Measurements from ENCODE around the gene TRIO.

TRIO gene

DNA sequence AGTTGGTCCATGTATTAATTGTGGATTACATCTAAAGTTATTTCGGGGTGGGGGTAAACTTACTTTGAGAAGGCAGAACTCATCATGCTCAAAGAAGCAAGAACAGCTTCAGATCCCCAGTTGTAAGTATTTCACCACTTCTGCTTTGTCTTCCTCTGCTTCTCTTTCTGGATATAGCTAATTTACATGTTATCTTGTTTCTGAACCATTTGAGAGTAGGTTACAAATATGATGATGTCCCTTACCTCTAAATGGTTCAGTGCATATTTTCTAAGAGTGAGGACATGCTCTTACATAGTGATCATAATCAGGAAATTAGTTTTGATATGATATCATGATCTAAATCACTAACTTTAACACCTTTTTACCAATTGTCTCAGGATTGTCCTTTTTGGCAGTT is 11.9 kb downstream of the TRIO start:
- Histone ChIP-seq H3K36me3 (ENCODE audit: control insufficient read depth, insufficient read depth, low read length) (no peaks in the 10 kb centered on the region), H3K56ac (ENCODE audit: low read length) (no peak overlapping the region), H3K4me3 (ENCODE audit: low read length) (no peak overlapping the region), H3K27me3 (ENCODE audit: insufficient read depth, low read length, poor library complexity) (no peaks in the 10 kb centered on the region), H3K9ac (ENCODE audit: low read length) (no peak overlapping the region), H2BK120ac (ENCODE audit: low read depth, low read length) (no peak overlapping the region), H3K23ac (ENCODE audit: low read length) (no peak overlapping the region), H3K4ac (ENCODE audit: low read depth, low read length) (no peak overlapping the region), H3K4me1 (ENCODE audit: control insufficient read depth, low read depth, low read length) (peaks cover 24% of the 10 kb centered on the region), H2BK15ac (replicated peaks; ENCODE audit: low read depth) (no peak overlapping the region), H2AK5ac (ENCODE audit: low read length) (no peak overlapping the region), H2BK5ac (ENCODE audit: low read length) (no peak overlapping the region), H4K8ac (ENCODE audit: low read depth, low read length) (no peak overlapping the region), H3K27ac (ENCODE audit: low read depth, low read length) (no peak overlapping the region), H3K18ac (ENCODE audit: low read length) (no peak overlapping the region), H3K4me2 (ENCODE audit: low read length) (no peak overlapping the region), H4K5ac (ENCODE audit: low read length) (no peak overlapping the region), H3K79me2 (ENCODE audit: control insufficient read depth, insufficient read depth, low read length) (peaks cover 91% of the 10 kb centered on the region), H3K79me1 (ENCODE audit: low read length) (peaks cover 9% of the 10 kb centered on the region)
- DNase-seq = no peak
- whole genome bisulfite sequencing (ENCODE audit: extremely low coverage, insufficient coverage, low lambda C conversion rate) = no CpG with 5 or more reads among the region's 1 CpG

DNA sequence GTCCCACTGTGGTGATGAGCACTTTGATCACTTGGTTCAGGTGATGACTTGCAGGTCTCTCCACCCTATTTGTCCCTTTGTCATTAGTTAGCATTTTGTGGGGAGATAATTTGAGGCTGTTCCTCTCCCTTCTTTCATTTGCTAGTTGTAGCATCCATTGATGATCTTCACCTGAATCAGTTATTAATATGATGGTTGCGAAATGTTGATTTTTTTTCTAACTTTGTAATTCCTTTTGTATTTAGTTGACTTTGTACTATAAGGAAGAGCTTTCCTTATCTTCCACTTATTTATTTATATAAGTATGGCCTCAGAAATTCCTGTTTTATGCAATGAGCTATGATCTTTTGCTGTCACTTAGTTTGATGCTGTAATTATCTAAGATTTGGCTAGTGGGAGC is 12.6 kb downstream of the TRIO start:
- Histone ChIP-seq H3K23ac (ENCODE audit: low read length) (no peak overlapping the region), H3K9ac (ENCODE audit: low read length) (no peak overlapping the region), H3K79me1 (ENCODE audit: low read length) (peaks cover 10% of the 10 kb centered on the region), H3K18ac (ENCODE audit: low read length) (no peak overlapping the region), H3K56ac (ENCODE audit: low read length) (no peak overlapping the region), H3K27me3 (ENCODE audit: insufficient read depth, low read length, poor library complexity) (no peaks in the 10 kb centered on the region), H2BK120ac (ENCODE audit: low read depth, low read length) (no peak overlapping the region), H3K36me3 (ENCODE audit: control insufficient read depth, insufficient read depth, low read length) (no peaks in the 10 kb centered on the region), H2AK5ac (ENCODE audit: low read length) (no peak overlapping the region), H3K79me2 (ENCODE audit: control insufficient read depth, insufficient read depth, low read length) (peaks cover 94% of the 10 kb centered on the region), H3K4me1 (ENCODE audit: control insufficient read depth, low read depth, low read length) (peaks cover 23% of the 10 kb centered on the region), H4K8ac (ENCODE audit: low read depth, low read length) (no peak overlapping the region), H3K4me3 (ENCODE audit: low read length) (no peak overlapping the region), H3K4ac (ENCODE audit: low read depth, low read length) (no peak overlapping the region), H3K27ac (ENCODE audit: low read depth, low read length) (no peak overlapping the region), H2BK5ac (ENCODE audit: low read length) (no peak overlapping the region), H4K5ac (ENCODE audit: low read length) (no peak overlapping the region), H2BK15ac (replicated peaks; ENCODE audit: low read depth) (no peak overlapping the region), H3K4me2 (ENCODE audit: low read length) (no peak overlapping the region)
- DNase-seq = no peak
- no CpG with 5 or more reads among the region's 1 CpG for WGBS (ENCODE audit: extremely low coverage, insufficient coverage, low lambda C conversion rate)

DNA sequence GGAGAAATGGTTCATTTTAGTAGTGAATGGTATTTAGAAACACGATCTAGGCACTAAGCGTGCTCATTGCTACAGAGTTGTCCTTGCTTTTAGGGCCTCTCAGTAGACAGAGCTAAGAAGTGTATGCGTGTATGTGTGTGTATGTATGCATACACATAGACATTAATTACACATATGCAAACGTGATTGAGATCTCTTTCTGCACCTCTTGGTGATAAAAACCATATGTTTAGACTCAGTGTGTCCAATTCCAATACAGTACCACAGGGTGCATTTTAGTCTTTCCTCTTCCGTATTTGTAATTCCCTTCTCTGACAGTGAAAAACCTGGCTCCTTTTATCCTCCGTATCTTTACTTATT is 13.1 kb downstream of the TRIO start:
- Histone ChIP-seq H3K79me2 (ENCODE audit: control insufficient read depth, insufficient read depth, low read length) (peaks cover 94% of the 10 kb centered on the region), H3K23ac (ENCODE audit: low read length) (no peak overlapping the region), H4K5ac (ENCODE audit: low read length) (no peak overlapping the region), H3K18ac (ENCODE audit: low read length) (no peak overlapping the region), H2AK5ac (ENCODE audit: low read length) (no peak overlapping the region), H3K36me3 (ENCODE audit: control insufficient read depth, insufficient read depth, low read length) (no peaks in the 10 kb centered on the region), H3K27me3 (ENCODE audit: insufficient read depth, low read length, poor library complexity) (no peaks in the 10 kb centered on the region), H3K4me1 (ENCODE audit: control insufficient read depth, low read depth, low read length) (peaks cover 23% of the 10 kb centered on the region), H3K9ac (ENCODE audit: low read length) (no peak overlapping the region), H4K8ac (ENCODE audit: low read depth, low read length) (no peak overlapping the region), H3K27ac (ENCODE audit: low read depth, low read length) (no peak overlapping the region), H2BK120ac (ENCODE audit: low read depth, low read length) (no peak overlapping the region), H3K4me3 (ENCODE audit: low read length) (no peak overlapping the region), H3K79me1 (ENCODE audit: low read length) (peaks cover 8% of the 10 kb centered on the region), H3K4me2 (ENCODE audit: low read length) (no peak overlapping the region), H3K56ac (ENCODE audit: low read length) (no peak overlapping the region), H2BK15ac (replicated peaks; ENCODE audit: low read depth) (no peak overlapping the region), H2BK5ac (ENCODE audit: low read length) (no peak overlapping the region), H3K4ac (ENCODE audit: low read depth, low read length) (no peak overlapping the region)
- DNase-seq = no peak
- no CpG with 5 or more reads among the region's 6 CpGs for WGBS (ENCODE audit: extremely low coverage, insufficient coverage, low lambda C conversion rate)

DNA sequence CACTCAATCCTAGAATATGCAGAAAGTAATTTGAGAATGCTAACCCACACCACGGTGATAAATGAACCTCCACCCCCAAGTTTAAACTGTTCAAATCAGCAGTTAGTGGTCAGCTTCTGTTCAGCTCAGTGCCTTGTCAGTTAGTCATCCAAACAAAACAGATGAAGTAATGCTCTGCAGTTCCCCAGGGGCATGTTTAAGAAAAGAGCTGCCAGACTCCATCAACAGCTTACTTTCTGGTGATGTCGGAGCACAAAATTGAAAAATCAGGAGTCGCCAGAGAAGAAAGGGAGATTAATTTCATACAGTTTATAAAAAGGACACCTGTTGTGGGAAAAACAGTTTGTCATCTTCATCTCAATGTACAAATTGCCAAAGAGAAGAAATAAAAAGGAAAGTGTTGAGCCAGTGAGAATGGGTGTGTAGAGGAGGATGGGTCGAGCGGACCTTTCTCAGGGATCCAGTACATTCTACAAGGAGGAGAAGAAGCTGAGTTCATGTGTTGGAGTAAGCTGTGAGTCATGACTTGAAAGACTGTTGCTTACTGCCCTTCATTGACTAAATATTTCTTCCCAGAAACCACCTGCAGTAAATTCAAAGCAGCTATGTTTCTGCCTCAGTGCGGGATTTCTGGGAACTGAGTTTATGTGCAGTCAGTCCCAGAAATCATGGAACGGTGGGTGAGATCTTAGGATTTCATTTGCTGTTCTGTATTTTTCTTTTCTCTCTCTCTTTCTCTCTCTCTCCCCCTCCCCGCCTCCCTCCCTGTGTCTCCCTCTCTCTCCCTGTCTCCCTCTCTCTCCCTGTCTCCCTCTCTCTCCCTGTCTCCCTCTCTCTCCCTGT is 13.7 kb downstream of the TRIO start:
- no peak overlapping the region for H3K9ac ChIP-seq (ENCODE audit: low read length)
- H3K23ac ChIP-seq (ENCODE audit: low read length) = no peak overlapping the region
- no peak overlapping the region for H3K4me3 ChIP-seq (ENCODE audit: low read length)
- no peak overlapping the region for H2BK120ac ChIP-seq (ENCODE audit: low read depth, low read length)
- peak overlapping the region; percentile 53 for H3K27ac ChIP-seq (ENCODE audit: low read depth, low read length)
- H2BK15ac ChIP-seq (replicated peaks; ENCODE audit: low read depth) = no peak overlapping the region
- H3K36me3 ChIP-seq (ENCODE audit: control insufficient read depth, insufficient read depth, low read length) = no peaks in the 10 kb centered on the region
- peaks cover 95% of the 10 kb centered on the region for H3K79me2 ChIP-seq (ENCODE audit: control insufficient read depth, insufficient read depth, low read length)
- peak; percentile 79 for DNase-seq
- H3K79me1 ChIP-seq (ENCODE audit: low read length) = peaks cover 9% of the 10 kb centered on the region
- H3K4me2 ChIP-seq (ENCODE audit: low read length) = no peak overlapping the region
- H3K27me3 ChIP-seq (ENCODE audit: insufficient read depth, low read length, poor library complexity) = no peaks in the 10 kb centered on the region
- H2AK5ac ChIP-seq (ENCODE audit: low read length) = no peak overlapping the region
- H4K5ac ChIP-seq (ENCODE audit: low read length) = no peak overlapping the region
- no CpG with 5 or more reads among the region's 8 CpGs for WGBS (ENCODE audit: extremely low coverage, insufficient coverage, low lambda C conversion rate)
- no peak overlapping the region for H3K18ac ChIP-seq (ENCODE audit: low read length)
- H4K8ac ChIP-seq (ENCODE audit: low read depth, low read length) = no peak overlapping the region
- H3K4me1 ChIP-seq (ENCODE audit: control insufficient read depth, low read depth, low read length) = peaks cover 23% of the 10 kb centered on the region
- H3K4ac ChIP-seq (ENCODE audit: low read depth, low read length) = no peak overlapping the region
- H3K56ac ChIP-seq (ENCODE audit: low read length) = no peak overlapping the region
- H2BK5ac ChIP-seq (ENCODE audit: low read length) = no peak overlapping the region

DNA sequence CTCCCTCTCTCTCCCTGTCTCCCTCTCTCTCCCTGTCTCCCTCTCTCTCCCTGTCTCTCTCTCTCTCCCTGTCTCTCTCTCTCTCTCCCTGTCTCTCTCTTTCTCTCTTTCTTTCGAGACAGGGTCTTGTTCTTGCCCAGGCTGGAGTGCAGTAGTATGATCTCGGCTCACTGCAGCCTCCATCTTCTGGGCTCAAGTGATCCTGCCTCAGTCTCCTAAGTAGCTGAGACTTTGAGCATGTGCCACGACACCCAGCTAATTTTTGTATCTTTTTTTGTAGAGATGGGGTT is 14.3 kb downstream of the TRIO start:
- H3K79me1 ChIP-seq (ENCODE audit: low read length) = peaks cover 10% of the 10 kb centered on the region
- H3K36me3 ChIP-seq (ENCODE audit: control insufficient read depth, insufficient read depth, low read length) = no peaks in the 10 kb centered on the region
- no peak overlapping the region for H2AK5ac ChIP-seq (ENCODE audit: low read length)
- H3K27me3 ChIP-seq (ENCODE audit: insufficient read depth, low read length, poor library complexity) = no peaks in the 10 kb centered on the region
- H3K56ac ChIP-seq (ENCODE audit: low read length) = no peak overlapping the region
- no peak overlapping the region for H3K4me2 ChIP-seq (ENCODE audit: low read length)
- H3K4me1 ChIP-seq (ENCODE audit: control insufficient read depth, low read depth, low read length) = peaks cover 23% of the 10 kb centered on the region
- peaks cover 97% of the 10 kb centered on the region for H3K79me2 ChIP-seq (ENCODE audit: control insufficient read depth, insufficient read depth, low read length)
- H3K23ac ChIP-seq (ENCODE audit: low read length) = no peak overlapping the region
- no peak overlapping the region for H2BK120ac ChIP-seq (ENCODE audit: low read depth, low read length)
- no CpG with 5 or more reads among the region's 3 CpGs for WGBS (ENCODE audit: extremely low coverage, insufficient coverage, low lambda C conversion rate)
- H3K27ac ChIP-seq (ENCODE audit: low read depth, low read length) = no peak overlapping the region
- no peak for DNase-seq
- H2BK15ac ChIP-seq (replicated peaks; ENCODE audit: low read depth) = no peak overlapping the region
- no peak overlapping the region for H3K9ac ChIP-seq (ENCODE audit: low read length)
- no peak overlapping the region for H2BK5ac ChIP-seq (ENCODE audit: low read length)
- no peak overlapping the region for H4K8ac ChIP-seq (ENCODE audit: low read depth, low read length)
- H3K4ac ChIP-seq (ENCODE audit: low read depth, low read length) = no peak overlapping the region
- H3K4me3 ChIP-seq (ENCODE audit: low read length) = no peak overlapping the region
- no peak overlapping the region for H4K5ac ChIP-seq (ENCODE audit: low read length)
- no peak overlapping the region for H3K18ac ChIP-seq (ENCODE audit: low read length)
